Glutamatergic neuron (in vitro differentiated cells): ENCODE results near the gene ASB13. TPM values are rescaled to one million over a fixed set of nuclear protein-coding genes. Genes with fewer than 3 reads are reported as not detected.

Source experiments
- DNase-seq: peaks from one replicate; pipeline ENCODE4 v3.0.0; 2022
- H3K27ac Mint-ChIP-seq: one replicate; pipeline ENCODE4 v1.8.0; 2020; ENCODE audit warnings: mild to moderate bottlenecking, mixed read lengths, inconsistent platforms; ENCODE audit not compliant: unreplicated experiment
- H3K27me3 Mint-ChIP-seq: one replicate; pipeline ENCODE4 v1.8.0; 2020; ENCODE audit warnings: mild to moderate bottlenecking, moderate library complexity, mixed read lengths, inconsistent platforms; ENCODE audit not compliant: unreplicated experiment
- H3K36me3 Mint-ChIP-seq: one replicate; pipeline ENCODE4 v1.8.0; 2020; ENCODE audit warnings: mild to moderate bottlenecking, mixed read lengths, inconsistent platforms; ENCODE audit not compliant: unreplicated experiment
- H3K4me1 Mint-ChIP-seq: one replicate; pipeline ENCODE4 v1.8.0; 2020; ENCODE audit warnings: mild to moderate bottlenecking, low read depth, mixed read lengths, inconsistent platforms; ENCODE audit not compliant: unreplicated experiment
- H3K4me3 Mint-ChIP-seq: one replicate; pipeline ENCODE4 v1.8.0; 2020; ENCODE audit warnings: mild to moderate bottlenecking, mixed read lengths, inconsistent platforms; ENCODE audit not compliant: unreplicated experiment
- H3K9me3 Mint-ChIP-seq: one replicate; pipeline ENCODE4 v1.8.0; 2020; ENCODE audit warnings: mild to moderate bottlenecking, moderate library complexity, mixed read lengths, inconsistent platforms; ENCODE audit not compliant: unreplicated experiment
- CTCF ChIP-seq: fragments of 200-600 bp; sonication (generic); IDR thresholded peaks from one replicate; pipeline ENCODE4 v1.5.0; 2021; ENCODE audit not compliant: partially characterized antibody, unreplicated experiment
- total RNA-seq: library from RNA; stranded (reverse); fragmentation: NEBNext Ultra II Directional; extraction: Animal tissue kit (Norgen Biotek cat#: 25700); gene quantifications from one replicate; pipeline ENCODE4 v1.2.1, GENCODE V29; 2021; ENCODE audit not compliant: unreplicated experiment

ASB13 gene
- total RNA-seq, 1 donor from 2014 or later, result 13.9 TPM

- no peak overlapping the region for H3K4me3 Mint-ChIP-seq
- H3K4me1 Mint-ChIP-seq, result no peaks in the 10 kb centered on the region
- H3K27me3 Mint-ChIP-seq, result no peaks in the 10 kb centered on the region
- peaks cover 5% of the 10 kb centered on the region for H3K9me3 Mint-ChIP-seq
- peaks cover 5% of the 10 kb centered on the region for H3K36me3 Mint-ChIP-seq
- TF ChIP-seq CTCF, result no peak
- H3K27ac Mint-ChIP-seq, result no peak overlapping the region
- no peak for DNase-seq
Measured at GRCh38 chr10:5604236-5604925, 62.0 kb downstream of the ASB13 start.

GRCh38 chr10:5603848-5604170 is 62.6 kb downstream of the ASB13 start:
- H3K36me3 Mint-ChIP-seq, result peaks cover 5% of the 10 kb centered on the region
- no peak overlapping the region for H3K4me3 Mint-ChIP-seq
- peaks cover 5% of the 10 kb centered on the region for H3K9me3 Mint-ChIP-seq
- H3K27me3 Mint-ChIP-seq, result no peaks in the 10 kb centered on the region
- H3K27ac Mint-ChIP-seq, result no peak overlapping the region
- TF ChIP-seq CTCF, result no peak
- H3K4me1 Mint-ChIP-seq, result no peaks in the 10 kb centered on the region
- DNase-seq, result no peak

GRCh38 chr10:5603091-5603847 is 63.1 kb downstream of the ASB13 start:
- DNase-seq, result no peak
- H3K27ac Mint-ChIP-seq, result no peak overlapping the region

GRCh38 chr10:5601826-5602495 is 64.4 kb downstream of the ASB13 start:
- Mint-ChIP-seq H3K4me3 (no peak overlapping the region), H3K36me3 (no peaks in the 10 kb centered on the region), H3K9me3 (peaks cover 1% of the 10 kb centered on the region), H3K27ac (no peak overlapping the region), H3K27me3 (peaks cover 2% of the 10 kb centered on the region), H3K4me1 (no peaks in the 10 kb centered on the region)
- DNase-seq, result no peak
- no peak for TF ChIP-seq CTCF

More at GRCh38 chr10:5603091-5603847, 63.1 kb downstream of the ASB13 start:
- Mint-ChIP-seq H3K4me3 (no peak overlapping the region), H3K27me3 (no peaks in the 10 kb centered on the region), H3K9me3 (peaks cover 2% of the 10 kb centered on the region), H3K36me3 (peaks cover under 1% of the 10 kb centered on the region), H3K4me1 (no peaks in the 10 kb centered on the region)
- TF ChIP-seq CTCF, result no peak
